Measurements from ENCODE around the gene CLCN2.

The CLCN2 gene

GRCh38 chr3:184350618-184351017, 10.8 kb downstream of the CLCN2 start:
- H3K9me2 ChIP-seq (replicated peaks; ENCODE audit: insufficient read depth, low read length), result no peaks in the 10 kb centered on the region

DNA sequence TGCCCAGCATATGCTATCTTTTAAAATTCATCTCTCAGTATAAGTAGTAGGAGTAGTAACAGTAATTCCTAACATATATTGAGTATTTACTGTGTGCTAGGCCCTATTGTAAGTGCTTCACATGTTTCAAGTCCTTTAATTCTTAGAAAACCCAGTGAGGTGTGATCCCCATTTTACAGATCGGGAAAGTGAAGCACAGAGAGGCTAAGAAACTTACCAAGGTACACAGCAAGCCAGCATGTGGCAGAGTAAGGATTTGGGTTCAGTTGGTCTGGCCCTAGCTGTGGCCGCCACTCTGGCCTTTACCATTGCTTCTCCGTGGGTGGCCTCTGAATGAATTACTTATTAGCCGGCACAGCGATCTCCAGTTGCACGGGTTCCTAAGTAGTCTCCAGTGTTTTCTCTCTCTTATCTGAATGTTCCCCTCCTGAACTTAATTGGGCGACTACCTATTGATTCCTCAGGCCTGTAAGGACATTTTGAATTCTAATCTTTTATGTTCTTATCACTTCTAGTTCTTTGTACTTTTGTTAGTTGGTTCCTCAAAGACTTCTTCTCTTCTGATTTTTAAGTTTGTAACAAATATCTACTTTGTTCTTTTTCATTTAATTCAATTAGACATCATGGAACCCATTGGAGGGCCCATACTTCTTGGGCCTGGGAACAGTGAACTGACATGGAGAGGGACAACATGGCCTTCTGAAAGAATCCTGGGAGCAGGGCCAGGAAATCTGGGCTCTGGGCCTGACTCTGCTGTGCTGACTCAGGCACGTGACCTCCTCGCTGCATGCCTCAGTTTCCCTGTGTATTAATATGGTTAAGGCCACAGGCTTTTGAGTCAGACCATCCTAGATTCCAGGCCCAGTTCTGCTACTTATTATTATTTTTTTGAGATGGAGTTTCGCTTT, 11.6 kb downstream of the CLCN2 start:
- Histone ChIP-seq H3K9me2 (replicated peaks; ENCODE audit: insufficient read depth, low read length) (no peaks in the 10 kb centered on the region), H3K79me2 (ENCODE audit: insufficient read depth, low read length) (no peaks in the 10 kb centered on the region), H3K9me3 (ENCODE audit: insufficient read depth, low read length) (no peaks in the 10 kb centered on the region), H3K9ac (ENCODE audit: low read length) (no peak overlapping the region), H3K36me3 (ENCODE audit: low read length) (no peaks in the 10 kb centered on the region), H3K27me3 (ENCODE audit: low read length) (no peaks in the 10 kb centered on the region), H3F3A (ENCODE audit: insufficient read depth) (no peaks in the 10 kb centered on the region), H2AFZ (ENCODE audit: low read depth, low read length, severe bottlenecking) (no peak overlapping the region), H3K4me3 (ENCODE audit: insufficient read depth, low read length, poor library complexity, severe bottlenecking) (no peak overlapping the region), H3K4me2 (ENCODE audit: low read depth, low read length, poor library complexity, severe bottlenecking) (no peak overlapping the region), H4K20me1 (ENCODE audit: low read depth, low read length) (no peaks in the 10 kb centered on the region), H3K27ac (ENCODE audit: low read depth, low read length) (no peak overlapping the region)
- TF ChIP-seq, protein P1, sequence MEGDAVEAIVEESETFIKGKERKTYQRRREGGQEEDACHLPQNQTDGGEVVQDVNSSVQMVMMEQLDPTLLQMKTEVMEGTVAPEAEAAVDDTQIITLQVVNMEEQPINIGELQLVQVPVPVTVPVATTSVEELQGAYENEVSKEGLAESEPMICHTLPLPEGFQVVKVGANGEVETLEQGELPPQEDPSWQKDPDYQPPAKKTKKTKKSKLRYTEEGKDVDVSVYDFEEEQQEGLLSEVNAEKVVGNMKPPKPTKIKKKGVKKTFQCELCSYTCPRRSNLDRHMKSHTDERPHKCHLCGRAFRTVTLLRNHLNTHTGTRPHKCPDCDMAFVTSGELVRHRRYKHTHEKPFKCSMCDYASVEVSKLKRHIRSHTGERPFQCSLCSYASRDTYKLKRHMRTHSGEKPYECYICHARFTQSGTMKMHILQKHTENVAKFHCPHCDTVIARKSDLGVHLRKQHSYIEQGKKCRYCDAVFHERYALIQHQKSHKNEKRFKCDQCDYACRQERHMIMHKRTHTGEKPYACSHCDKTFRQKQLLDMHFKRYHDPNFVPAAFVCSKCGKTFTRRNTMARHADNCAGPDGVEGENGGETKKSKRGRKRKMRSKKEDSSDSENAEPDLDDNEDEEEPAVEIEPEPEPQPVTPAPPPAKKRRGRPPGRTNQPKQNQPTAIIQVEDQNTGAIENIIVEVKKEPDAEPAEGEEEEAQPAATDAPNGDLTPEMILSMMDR (IDR thresholded peaks at IDR 0.05; ENCODE audit: insufficient read depth, low read length, poor library complexity, severe bottlenecking), result no peak
- no peak for TF ChIP-seq EZH2phosphoT487 (conservative IDR thresholded peaks at IDR 0.05; ENCODE audit: low read length)

More at GRCh38 chr3:184350618-184351017, 10.8 kb downstream of the CLCN2 start:
- Histone ChIP-seq H3K4me2 (ENCODE audit: low read depth, low read length, poor library complexity, severe bottlenecking) (no peak overlapping the region), H3K27me3 (ENCODE audit: low read length) (no peaks in the 10 kb centered on the region), H3F3A (ENCODE audit: insufficient read depth) (no peaks in the 10 kb centered on the region), H3K79me2 (ENCODE audit: insufficient read depth, low read length) (no peaks in the 10 kb centered on the region), H3K9ac (ENCODE audit: low read length) (no peak overlapping the region), H4K20me1 (ENCODE audit: low read depth, low read length) (no peaks in the 10 kb centered on the region), H3K27ac (ENCODE audit: low read depth, low read length) (no peak overlapping the region), H3K9me3 (ENCODE audit: insufficient read depth, low read length) (no peaks in the 10 kb centered on the region), H3K36me3 (ENCODE audit: low read length) (no peaks in the 10 kb centered on the region), H3K4me3 (ENCODE audit: insufficient read depth, low read length, poor library complexity, severe bottlenecking) (no peak overlapping the region), H2AFZ (ENCODE audit: low read depth, low read length, severe bottlenecking) (no peak overlapping the region)
- TF ChIP-seq EZH2phosphoT487 (conservative IDR thresholded peaks at IDR 0.05; ENCODE audit: low read length), result no peak
- TF ChIP-seq, protein P1 (IDR thresholded peaks at IDR 0.05; ENCODE audit: insufficient read depth, low read length, poor library complexity, severe bottlenecking), result no peak

GRCh38 chr3:184348057-184348382, 13.4 kb downstream of the CLCN2 start:
- Histone ChIP-seq H3K9me3 (ENCODE audit: insufficient read depth, low read length) (no peaks in the 10 kb centered on the region), H3K27me3 (ENCODE audit: low read length) (no peaks in the 10 kb centered on the region), H4K20me1 (ENCODE audit: low read depth, low read length) (no peaks in the 10 kb centered on the region), H3K4me3 (ENCODE audit: insufficient read depth, low read length, poor library complexity, severe bottlenecking) (no peak overlapping the region), H2AFZ (ENCODE audit: low read depth, low read length, severe bottlenecking) (no peak overlapping the region), H3K9me2 (replicated peaks; ENCODE audit: insufficient read depth, low read length) (no peaks in the 10 kb centered on the region), H3K4me2 (ENCODE audit: low read depth, low read length, poor library complexity, severe bottlenecking) (no peak overlapping the region), H3K27ac (ENCODE audit: low read depth, low read length) (no peak overlapping the region), H3K79me2 (ENCODE audit: insufficient read depth, low read length) (no peaks in the 10 kb centered on the region), H3K9ac (ENCODE audit: low read length) (no peak overlapping the region), H3F3A (ENCODE audit: insufficient read depth) (no peaks in the 10 kb centered on the region), H3K36me3 (ENCODE audit: low read length) (no peaks in the 10 kb centered on the region)
- TF ChIP-seq EZH2phosphoT487 (conservative IDR thresholded peaks at IDR 0.05; ENCODE audit: low read length), result no peak
- TF ChIP-seq, protein P1 (IDR thresholded peaks at IDR 0.05; ENCODE audit: insufficient read depth, low read length, poor library complexity, severe bottlenecking), result no peak

All from SU-DHL-6 (cell line).